Prostate gland (tissue), 2 donors: ENCODE data around the gene GRID1.

Experiments used
- POLR2A ChIP-seq: fragments of 450-650 bp; IDR thresholded peaks from one replicate; pipeline ENCODE4 v1.6.1; 2016; ENCODE audit warnings: antibody characterized with exemption, mild to moderate bottlenecking
- POLR2AphosphoS5 ChIP-seq: sonication (generic); formaldehyde crosslinking; IDR thresholded peaks from one replicate; pipeline ENCODE4 v1.6.1; 2017; ENCODE audit warnings: antibody characterized with exemption
- TF ChIP-seq, protein P1 (sequence below), 4 experiments: fragments of 200-600 bp in 2 of 4; fragments of 450-650 bp in 2 of 4; sonication (generic) in 2 of 4; IDR thresholded peaks; 1 replicate in 3 of 4; 2 replicates in 1 of 4; pipeline ENCODE4 v1.5.1; 2016 to 2019; ENCODE audit warnings: antibody characterized with exemption in 4 of 4, mild to moderate bottlenecking in 2 of 4, moderate library complexity in 2 of 4

DNA sequence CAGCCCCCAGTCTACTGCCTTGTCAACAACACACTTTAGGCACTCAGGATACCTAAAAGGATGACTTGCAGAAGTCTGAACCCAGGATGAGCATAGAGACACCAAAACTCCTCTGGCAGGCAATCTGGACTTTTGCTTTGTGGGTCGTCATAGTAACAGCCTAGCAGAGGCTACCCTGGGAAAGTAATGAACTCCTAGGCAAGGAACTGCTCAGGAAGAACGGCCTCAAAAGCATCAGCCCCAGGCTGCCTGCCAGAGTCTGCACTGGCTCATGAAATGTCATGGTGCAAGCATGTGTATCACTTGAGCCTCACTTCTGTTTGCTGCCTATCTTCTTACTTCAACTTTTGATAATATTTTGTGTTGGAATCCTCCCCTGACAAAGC is 715.1 kb downstream of the GRID1 start:
- TF ChIP-seq POLR2A, result no peak
- TF ChIP-seq, protein P1, sequence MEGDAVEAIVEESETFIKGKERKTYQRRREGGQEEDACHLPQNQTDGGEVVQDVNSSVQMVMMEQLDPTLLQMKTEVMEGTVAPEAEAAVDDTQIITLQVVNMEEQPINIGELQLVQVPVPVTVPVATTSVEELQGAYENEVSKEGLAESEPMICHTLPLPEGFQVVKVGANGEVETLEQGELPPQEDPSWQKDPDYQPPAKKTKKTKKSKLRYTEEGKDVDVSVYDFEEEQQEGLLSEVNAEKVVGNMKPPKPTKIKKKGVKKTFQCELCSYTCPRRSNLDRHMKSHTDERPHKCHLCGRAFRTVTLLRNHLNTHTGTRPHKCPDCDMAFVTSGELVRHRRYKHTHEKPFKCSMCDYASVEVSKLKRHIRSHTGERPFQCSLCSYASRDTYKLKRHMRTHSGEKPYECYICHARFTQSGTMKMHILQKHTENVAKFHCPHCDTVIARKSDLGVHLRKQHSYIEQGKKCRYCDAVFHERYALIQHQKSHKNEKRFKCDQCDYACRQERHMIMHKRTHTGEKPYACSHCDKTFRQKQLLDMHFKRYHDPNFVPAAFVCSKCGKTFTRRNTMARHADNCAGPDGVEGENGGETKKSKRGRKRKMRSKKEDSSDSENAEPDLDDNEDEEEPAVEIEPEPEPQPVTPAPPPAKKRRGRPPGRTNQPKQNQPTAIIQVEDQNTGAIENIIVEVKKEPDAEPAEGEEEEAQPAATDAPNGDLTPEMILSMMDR (IDR thresholded peaks at IDR 0.05), result no peak
- no peak for TF ChIP-seq POLR2AphosphoS5
